Inflammatory macrophage (primary cell): ENCODE results near the gene SHLD1.
"Not testable (repeated sequence)": the region's sequence is repeated elsewhere in the genome, so short reads cannot be mapped to it uniquely, and the experiment has no call there.

Experiments used
- DNase-seq, 2 donors: peaks; one replicate each; pipeline ENCODE4 v3.0.0-alpha.2; 2020 to 2022
- total RNA-seq, 18 experiments: gene quantifications; one replicate each; lab custom pipeline; 2026; ENCODE audit warnings: mixed read lengths in 6 of 18, inconsistent platforms in 2 of 18; lab: John Stamatoyannopoulos, UW

The SHLD1 gene, protein sequence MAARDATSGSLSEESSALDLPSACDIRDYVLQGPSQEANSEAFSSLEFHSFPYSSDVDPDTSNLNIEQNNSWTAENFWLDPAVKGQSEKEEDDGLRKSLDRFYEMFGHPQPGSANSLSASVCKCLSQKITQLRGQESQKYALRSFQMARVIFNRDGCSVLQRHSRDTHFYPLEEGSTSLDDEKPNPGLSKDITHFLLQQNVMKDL
- total RNA-seq: 1.3 to 7.8 (median 4.8) reads per million in 18 experiments

DNA sequence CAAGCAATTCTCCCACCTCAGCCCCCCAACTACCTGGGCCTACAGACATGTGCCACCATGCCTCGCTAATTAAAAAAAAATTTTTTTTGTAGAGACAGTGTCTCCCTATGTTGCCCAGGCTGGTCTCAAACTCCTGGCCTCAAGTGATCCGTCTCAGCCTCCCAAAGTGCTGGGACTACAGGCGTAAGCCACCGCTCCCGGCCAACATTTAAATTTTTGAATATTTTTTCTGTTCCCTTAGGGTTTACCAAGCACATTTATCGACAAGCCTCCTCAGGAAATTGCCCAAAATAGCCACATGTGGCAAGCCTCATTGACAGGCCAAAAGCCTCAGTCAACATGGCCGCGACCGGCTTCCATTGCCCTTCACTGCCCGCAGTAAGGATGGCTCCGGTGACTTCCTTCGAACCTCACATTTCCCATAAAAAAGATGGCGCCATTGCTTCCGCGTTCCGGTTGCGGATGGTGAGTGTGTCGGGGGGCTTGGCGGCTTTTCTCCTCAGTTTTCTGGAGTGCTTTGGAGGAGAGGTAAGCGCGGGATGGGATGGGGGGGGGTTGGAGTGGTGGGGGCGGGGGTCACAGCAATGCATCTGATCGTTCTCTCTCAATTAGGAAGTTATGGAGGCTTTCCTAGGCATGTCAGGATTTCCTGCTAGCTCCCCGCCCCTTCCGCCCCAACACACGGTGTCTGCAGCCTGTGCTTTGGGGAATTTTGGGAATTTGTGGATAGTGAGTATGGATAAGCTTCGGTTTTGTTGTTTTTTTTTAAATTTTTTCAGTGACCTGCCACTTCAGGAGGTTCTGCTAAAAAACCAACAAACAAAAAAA lies at the start of gene SHLD1:
Gene SHLD1 (plus strand): TSS at position 450 of the 828 bp plus-strand sequence. CDS start 22,465 bp downstream, outside the sequence.
- peak; percentile 89 to 92 for DNase-seq

DNA sequence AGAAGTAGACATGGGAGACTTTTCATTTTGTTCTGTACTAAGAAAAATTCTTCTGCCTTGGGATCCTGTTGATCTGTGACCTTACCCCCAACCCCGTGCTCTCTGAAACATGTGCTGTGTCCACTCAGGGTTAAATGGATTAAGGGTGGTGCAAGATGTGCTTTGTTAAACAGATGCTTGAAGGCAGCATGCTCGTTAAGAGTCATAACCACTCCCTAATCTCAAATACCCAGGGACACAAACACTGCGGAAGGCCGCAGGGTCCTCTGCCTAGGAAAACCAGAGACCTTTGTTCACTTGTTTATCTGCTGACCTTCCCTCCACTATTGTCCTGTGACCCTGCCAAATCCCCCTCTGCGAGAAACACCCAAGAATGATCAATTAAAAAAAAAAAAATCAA lies 47.9 kb upstream of the SHLD1 start:
- not testable (repeated sequence) for DNase-seq

DNA sequence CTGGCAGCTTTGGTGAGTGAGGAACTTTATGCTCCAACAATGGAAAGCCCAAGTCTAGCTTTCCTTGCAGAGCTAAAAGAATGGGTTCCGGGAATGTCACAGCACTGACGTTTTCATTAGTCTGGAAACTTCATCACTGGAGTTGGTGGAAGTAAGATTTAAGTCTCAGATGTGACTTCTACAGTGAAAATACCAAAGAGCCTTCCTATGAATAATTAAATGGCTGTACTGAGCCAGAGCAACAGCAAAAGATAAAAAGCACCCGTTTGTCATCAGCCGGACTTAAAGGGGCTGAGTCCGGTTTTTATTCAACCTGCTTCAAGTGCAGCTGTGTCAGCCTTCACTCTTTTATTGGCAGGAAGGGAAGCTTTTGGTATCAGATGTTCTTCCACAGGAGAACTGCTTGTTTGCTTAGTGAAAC lies 46.5 kb upstream of the SHLD1 start:
- DNase-seq: no peak

DNA sequence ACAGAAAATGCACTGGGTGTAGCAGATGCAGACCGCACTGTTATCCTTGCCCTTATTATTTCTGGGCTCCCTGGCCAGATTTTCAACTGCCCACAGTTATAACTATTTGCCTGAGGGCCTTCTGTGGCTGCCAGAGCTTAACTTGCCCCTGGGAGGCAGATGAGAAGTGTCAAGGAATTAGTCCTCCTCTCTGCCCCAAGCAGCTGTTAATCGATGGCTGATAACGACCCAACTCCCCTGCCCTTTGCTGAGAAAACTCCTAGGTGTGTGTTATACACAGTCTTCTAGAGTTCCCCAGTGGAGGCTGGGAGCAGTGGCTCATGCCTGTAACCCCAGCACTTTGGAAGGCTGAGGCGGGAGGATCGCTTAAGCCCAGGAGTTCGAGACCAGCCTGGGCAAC lies 44.4 kb upstream of the SHLD1 start:
- DNase-seq: no peak

DNA sequence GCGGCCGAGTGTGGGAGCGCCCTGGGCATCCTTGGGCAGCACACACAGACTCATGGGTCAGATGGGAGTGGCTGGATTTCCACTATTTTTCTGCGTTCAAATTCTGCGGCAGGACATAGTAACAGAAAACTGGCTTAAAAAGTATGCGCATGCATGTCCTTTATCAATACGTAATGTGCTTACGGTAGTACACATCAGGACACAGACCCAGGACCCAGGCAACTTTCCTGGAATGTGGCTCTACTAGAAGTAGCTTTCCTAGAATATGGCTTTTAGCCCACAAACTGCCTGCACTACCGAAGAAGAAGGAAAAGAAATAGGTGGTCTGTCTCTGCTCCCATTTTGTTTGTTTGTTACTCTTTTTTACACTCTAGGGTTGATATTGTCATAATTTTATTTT lies 43.4 kb upstream of the SHLD1 start:
- no peak for DNase-seq

DNA sequence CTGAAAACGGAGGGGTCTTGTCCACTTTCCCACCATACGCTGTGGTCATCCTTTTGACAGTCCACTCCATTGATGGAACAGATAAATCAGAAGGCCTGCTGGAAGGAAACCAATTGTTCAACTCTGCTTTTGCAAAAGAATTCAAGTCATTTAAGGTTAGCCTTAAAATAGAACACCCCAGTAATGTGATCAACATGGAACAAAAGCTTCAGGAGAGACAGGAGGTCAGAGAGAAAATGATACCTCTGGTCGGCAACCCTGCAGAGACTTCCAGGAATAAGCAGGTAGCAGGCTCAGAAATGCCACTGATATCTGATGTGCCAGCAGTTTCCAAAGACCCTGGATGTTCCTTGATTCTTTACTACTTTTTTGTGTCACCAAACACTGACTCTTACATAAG lies 39.6 kb upstream of the SHLD1 start:
- no peak for DNase-seq

DNA sequence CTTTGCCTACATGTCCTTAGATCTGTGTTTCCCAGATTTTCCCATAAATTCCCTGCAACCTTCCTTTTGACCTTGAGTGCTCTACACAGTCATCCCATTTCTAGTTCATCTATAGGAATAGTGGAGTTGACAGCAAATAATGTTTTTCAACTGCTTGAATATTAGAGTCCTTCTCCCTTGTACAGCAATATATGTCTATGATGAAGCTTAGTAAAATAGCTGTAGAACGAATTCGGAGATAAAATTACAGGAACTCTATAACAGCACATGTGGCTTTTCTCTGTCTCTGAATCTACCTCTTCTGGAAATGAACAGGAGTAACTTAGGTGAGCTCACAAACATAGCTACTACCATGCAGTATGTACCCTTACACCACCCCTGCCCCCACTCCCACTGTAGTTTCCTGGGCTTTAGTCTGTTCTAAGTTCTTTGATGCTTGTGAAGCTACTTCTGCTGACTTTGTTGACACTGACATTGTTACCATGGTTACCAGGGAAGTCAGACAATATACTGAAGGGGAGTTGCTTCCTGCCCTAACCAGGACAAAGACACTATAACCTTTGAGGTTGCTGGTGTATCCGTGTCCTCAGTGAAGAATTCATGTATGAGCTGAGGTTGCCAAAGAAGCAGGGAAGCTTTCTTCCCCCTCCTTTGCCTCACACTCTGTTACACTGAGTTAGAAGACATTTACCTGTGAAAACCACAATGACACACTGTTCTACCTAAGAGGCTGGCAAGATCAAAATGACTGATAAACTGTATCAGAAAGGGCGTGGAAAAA lies 35.8 kb upstream of the SHLD1 start:
- peak; percentile 29 to 37 for DNase-seq

DNA sequence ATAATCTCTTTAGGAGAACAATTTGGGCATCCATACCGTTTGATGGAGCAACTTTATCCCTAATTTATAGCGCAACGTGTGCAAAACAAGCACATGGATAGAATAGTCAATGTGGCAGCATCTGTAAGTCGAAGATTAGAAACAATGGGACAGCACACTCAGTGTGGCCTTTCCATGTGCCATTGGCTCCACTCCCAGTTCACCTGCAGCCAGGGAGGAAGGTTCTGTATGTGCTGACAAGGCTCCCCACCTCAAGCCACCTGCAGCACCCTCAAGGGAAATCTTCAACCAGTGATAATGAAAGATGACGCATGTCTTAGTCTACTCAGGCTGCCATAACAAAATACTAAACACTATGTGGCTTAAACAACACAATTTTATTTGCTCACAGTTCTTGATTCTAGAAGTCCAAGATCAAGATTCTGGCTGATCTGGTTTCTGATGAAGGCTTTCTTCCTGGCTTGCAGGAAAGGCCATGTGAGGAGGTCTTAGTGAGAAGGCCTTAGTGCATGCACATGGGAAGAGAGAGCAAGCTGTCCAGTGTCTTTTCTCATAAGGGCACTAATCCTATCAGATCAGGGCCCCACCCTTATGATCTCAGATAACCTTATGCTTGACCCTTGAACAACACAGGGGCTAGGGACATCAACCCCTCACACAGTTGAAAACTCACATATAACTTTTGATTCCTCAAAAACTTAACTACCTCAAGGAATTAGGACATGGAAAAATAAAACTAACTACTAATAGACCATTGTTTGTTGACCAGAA lies 34.9 kb upstream of the SHLD1 start:
- no peak for DNase-seq

DNA sequence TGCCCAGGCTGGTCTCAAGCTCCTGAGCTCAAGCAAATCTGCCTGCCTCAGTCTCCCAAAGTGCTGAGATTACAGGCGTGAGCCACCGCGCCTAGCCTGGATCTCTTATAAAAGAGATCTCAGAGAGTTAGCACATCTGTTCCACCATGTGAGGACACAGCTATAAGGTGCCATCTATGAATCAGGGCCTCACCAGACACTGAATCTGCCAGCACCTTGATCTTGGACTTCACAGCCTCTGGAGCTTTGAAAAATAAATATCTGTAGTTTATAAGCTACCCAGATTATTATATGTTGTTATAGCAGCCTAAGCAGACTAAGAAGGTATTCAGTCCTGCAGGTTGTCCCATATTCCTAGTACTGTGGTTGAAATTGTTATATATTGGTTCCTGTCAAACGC lies 33.2 kb upstream of the SHLD1 start:
- no peak for DNase-seq

DNA sequence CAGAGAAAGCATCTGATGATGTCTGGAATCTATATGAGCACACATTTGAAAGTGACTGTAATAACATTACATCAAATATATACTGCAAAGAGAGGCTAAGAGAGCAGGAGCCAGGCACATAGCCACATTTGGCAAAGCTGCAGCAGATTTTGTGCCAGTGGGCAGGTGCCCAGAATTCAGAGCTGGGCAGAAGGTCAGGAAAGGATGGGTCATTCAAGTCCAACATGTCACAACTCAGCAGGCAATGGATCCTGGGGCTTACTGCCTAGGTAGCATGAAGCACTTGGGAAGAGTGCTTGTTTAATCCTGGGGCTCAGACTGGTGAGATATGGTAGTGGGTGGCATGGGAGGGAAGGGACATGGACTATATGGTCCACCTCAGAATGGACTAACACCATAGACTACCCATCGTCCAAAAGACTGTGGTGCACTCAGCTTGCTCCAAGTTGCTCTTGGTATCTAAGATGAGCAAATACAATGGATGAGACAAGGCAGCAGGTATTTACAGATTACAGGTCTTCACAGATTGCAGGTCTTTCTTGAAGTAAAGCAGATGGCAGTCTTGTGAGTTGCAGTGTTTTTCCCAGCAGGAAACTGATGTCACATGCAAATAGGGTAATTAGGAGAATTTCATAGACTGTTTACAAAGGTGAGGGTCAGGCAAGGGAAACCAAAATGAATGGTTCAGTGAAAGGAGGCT lies 31.2 kb upstream of the SHLD1 start:
- DNase-seq: no peak

DNA sequence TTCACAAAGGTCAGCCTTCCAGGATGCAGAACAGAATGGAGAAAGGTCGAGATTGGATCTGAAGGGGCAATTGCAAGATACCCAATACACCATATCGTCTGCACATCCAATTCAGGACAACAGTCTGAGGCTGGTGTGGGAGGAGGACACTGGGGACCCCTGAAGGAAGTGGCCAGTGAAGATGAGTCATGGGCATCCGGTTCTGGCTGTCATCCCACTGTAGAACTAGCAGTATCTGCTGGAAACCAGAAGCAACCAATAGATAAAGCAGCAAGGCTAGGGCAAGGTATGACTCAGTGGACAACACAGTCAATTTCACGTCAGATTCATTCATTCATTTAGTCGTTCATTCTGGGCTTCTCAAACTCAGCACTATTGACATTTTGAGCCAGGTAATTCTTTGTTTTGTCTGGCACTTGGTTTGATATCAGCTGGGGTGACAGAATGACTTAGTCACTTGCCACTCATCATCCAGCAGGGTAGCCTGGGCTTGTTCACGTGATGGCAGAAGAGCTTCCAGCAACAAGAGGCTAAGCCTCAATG lies 30.3 kb upstream of the SHLD1 start:
- DNase-seq: peak in 1 of 2 donors; percentile 13

DNA sequence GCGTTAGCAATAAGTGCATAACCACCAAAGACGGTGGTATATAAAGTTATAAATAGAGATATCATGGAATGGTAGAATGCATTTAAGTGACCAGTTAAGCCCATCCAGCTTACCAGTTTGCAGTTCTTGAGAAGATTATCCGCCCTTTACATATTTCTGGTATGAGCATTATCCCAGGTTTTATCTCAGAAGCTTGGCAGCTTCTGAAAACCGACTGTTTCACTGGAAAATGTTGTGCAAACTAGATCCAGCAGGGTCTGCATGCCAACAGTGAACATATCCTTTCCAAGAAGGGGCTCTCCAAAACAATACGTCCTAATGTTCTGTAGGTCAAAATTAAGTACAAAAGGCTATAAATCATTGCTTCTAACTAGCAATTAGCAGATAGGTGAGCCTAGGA lies 29.5 kb upstream of the SHLD1 start:
- DNase-seq: no peak

DNA sequence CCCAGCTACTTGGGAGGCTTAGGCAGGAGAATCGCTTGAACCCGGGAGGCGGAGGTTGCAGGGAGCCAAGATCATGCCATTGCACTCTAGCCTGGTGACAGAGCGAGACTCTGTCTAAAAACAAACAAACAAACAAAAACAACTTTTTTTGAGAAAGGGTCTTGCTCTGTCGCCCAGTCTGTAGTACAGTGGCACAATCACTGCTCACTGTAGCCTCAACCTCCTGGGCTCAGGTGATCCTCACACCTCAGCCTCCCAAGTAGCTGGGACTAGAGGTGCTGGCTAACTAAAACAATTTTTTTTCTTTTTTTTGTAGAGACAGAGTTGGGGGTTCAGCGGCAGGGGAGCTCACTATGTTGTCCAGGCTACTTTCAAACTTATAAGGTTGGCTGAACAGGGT lies 28.8 kb upstream of the SHLD1 start:
- DNase-seq: not testable (repeated sequence)

DNA sequence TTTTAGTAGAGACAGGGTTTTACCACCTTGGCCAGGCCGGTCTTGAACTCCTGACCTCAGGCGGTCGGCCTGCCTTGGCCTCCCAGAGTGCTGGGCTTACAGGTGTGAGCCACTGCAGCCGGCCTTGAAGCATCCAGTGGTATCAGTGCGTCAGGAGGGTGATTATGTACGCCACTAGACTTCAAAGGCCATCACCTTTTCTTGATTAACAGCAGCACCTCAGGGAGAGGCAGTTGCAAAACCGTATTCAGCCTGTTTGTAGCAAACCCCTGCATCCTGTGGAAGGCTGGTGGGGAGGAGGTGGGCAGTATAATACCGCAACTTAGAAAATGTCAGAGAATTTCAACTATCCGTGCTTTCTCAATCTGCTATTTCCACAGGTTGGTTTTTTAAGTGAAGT lies 27.3 kb upstream of the SHLD1 start:
- DNase-seq: no peak

DNA sequence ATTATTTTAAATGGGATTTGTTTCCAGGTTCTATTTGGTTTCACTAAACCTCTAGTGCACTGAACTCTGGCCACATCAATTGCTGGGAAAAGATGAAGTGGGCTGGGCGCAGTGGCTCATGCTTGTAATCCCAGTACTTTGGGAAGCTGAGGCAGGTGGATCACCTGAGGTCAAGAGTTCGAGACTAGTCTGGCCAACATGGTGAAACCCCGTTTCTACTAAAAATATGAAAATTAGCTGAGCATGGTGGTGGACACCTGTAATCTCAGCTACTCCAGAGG lies 25.1 kb upstream of the SHLD1 start:
- not testable (repeated sequence) for DNase-seq

DNA sequence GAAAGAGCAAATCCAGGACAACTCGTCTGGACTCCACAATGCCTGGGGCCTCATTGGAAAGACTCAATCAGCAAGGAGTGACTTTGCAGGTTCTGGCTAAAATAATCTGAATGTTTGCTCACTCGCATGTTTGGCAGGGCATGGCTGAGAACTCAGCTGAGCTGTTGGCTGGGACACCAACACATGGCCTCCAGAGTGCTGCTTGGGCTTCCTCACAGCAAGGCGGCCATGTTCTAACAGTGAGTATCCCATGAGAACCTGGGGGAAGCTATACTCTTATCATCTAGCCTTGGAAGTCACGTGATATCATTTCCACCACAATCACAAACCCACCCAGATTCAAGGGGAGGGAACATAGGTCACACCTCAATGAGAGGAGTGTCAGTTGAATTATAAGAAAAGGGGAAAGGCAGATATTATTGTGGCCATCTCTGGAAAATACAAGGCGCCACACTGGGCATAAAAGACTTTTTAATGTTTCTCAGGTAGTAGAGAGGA lies 23.1 kb upstream of the SHLD1 start:
- DNase-seq: no peak

DNA sequence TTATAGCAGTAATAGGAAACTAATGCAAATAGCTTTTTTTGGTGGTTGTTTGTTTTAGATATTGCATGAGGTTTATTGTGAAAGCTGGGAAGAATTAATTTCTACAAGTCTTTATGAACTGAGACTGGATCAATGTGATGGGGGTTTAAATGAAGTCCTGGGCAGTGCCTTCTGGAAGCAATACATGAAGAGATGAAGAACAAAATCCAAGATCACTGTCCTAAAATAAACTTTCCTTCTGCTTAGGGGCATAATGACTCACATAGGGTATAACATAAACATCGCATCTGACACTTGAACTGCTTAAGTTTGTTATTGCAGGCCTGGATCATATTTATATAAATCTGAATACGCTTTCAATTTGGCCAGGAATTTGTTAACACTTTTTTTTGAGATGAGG lies 20.9 kb upstream of the SHLD1 start:
- DNase-seq: no peak

DNA sequence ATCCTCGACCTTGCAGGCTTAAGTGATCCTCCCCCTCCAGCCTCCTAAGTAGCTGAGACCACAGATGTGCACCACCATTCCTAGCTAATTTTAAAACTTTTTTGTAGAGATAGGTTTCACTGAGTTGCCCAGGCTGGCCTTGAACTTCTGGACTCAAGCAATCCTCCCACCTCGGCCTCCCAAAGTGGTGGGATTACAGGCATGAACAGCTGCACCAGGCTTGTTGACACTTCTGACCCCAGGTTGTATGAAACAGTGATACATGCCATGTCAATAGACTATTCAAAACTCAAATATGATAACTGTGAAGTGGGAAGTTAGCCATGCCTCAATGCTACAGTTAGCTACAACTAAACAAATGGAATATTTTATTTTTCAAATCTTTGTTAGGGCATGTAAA lies 20.1 kb upstream of the SHLD1 start:
- no peak for DNase-seq

DNA sequence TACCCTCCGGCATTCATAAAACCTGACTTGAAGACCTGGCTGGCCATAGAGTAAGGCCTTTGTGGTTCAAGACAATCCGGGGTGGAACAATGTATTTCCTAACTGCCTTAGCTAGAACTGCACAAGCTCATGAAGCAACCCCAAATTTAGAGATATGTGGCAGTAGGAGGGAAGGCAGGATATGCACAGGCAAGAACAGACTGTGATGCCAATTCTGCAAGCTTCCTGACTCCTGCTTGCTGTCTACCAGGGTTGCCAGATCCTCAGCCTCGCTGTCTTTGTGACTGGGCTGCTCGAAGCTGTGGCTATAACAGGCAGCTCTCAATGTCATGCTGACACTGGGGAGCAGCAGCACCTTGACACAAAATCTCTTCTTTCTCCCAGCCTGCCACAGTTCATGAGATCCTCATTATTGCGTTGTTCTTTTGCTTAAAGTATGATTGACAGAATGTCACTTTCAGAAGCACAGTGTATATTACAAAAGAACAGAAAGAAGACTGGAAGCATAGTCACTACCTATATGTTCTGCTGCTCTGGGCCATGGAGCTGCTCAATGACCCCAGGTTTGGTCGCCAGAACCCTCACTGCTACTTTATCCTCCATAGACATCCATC lies 18.3 kb upstream of the SHLD1 start:
- DNase-seq: peak; percentile 27 to 32

DNA sequence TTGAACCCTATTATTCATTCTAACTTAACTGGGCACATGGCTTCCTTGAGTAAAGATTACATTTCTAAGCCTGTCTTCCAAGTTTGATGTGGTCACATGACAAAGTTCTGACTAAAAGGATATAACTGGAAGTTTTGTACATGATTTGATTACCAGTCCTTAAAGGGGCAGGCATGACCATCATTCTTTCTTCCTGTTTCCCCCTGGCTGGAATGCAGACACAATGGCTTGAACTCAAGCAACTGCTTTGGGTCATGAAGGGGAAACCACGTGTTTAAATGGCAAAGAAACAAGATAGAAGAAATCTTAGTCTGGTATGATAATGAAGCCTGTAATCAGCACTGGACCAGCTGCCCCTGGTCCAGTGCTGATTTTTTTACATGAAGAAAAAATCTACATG lies 15.6 kb upstream of the SHLD1 start:
- no peak for DNase-seq

DNA sequence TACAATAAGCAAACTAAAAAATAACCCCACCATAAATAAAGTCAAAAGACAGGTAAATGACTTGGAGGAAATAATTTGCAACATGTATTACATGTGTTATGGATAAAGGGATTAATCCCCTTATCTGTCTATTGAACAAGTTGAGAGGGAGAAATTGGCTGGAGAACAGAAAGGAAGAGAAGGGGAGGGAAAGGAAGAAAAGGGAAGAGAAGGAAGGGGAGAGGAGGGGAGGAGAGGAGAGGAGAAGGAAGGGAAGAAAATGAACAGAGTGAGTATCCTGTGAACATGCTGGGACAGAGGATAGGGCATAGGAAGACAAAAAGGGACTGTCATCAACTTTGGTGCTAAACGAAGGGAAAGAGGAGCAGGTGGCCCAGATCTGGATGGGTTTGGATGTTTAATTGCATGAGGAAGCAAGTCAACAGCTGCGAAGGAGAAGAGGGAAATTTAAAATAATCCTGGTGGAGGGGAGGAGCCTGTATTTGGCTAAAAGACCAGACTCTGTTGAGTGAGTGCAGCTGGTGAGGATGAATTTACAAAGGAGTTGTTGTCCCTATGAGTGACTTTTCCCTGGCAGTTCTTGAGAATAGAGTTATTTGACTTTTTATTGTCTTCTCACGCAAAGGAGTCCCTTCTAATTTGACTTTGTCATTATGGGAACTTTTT lies 14.2 kb upstream of the SHLD1 start:
- DNase-seq: no peak
